NOMO-1 (cell line): ENCODE data around the gene F2R.

ENCODE experiments used
- DNase-seq, 2 experiments: peaks; one replicate each; lab custom pipeline; 2025; ENCODE audit not compliant: unreplicated experiment in 2 of 2; lab: John Stamatoyannopoulos, UW

F2R gene

DNA sequence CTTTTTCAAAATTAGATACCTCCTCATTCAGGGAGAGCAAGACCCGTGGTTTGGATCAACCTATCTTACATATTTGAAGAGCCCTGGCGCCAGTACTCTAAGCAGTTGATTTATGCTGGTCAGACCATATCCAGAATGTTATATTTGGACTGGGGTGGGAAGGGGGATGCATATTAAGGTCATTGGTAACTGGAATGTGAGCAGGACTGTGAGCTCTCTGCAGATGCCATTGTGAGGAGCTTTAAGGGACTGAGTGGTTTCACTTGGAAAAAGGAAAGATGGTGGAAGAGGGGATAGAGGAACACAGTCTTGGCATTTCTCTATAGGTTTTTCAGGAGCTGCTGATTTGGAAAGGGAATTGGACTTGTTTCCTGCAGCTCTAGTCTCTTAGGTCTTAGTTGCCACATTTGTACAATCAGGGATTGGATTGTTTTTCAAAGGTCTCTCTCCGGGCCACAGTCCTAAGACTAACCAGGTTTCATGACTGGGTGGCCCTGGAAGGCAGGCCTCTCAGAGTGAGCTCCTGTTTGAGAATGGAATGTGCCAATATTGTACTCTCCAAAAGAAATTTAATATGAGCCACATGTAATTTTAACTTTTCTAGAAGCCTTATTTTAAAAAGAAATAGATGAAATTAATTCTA, 25.8 kb upstream of the F2R start:
- DNase-seq = no peak

DNA sequence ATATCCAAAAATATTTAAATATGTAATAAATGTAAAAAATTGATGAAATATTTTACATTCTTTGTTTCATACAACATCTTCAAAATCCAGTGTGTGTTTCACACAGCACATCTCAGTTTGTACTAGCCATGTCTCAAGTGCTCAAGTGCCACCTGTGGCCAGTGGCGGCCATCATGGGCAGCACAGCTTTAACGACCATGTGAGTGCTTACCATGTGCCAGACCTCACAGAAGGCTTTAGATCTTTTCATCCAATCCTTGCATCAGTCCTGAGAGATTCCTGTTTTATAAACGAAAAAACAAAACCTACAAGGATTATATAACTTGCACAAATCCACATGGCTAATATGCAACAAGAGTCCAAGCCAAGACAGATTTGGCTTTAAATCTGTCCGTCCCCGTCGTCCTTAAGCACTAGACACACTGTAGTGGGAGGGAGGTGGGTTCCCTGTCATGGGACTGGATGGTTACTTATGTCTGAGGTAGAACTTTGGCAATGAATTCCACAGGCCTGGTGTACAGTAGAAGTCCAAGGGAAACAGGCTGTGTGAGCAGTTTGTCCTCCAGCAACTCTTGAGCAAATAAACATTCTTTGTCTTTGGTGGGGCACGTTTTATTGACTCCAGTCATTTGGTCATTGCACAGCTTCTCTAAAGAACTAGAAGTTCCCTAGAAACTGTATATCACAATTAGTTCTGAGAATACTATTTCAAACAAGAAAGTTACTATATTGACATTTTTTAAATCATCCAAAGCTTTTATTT, 25.0 kb upstream of the F2R start:
- no peak for DNase-seq

DNA sequence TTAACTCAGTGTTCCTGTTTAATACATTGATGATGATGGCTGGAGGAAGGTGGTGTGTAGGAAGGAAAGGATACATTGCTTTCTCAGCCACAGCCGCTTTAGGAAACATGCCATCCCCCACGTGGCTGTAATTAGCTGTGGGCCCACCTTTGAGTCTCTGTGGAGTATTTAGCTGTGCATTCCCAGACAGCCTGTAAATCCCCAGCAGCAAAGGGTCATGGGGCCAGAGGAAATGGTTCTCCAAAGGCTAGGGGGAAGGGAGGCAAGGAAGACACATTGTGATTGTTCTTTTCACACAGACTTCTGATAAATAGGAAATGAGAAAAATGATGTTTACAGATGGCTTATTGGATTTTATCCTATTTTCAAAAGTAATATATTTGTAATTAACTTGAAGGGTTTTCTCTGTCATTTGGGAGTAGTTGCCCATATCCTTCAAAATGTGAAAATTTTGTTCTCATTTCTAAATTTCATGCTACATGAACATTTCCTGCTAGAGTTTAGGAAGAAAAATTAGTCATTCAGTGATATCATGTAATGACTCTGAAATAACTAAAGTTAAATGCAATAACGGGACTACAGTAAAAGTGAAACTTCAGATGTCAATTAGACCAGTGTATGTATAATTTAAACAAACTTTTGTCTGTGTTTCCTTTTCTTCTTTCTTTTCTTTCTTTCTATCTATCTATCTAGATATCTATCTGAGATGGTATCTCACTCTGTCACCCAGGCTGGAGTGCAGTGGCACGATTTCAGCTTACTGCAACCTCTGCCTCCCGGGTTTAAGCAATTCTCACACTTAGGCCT, 24.3 kb upstream of the F2R start:
- DNase-seq = no peak

DNA sequence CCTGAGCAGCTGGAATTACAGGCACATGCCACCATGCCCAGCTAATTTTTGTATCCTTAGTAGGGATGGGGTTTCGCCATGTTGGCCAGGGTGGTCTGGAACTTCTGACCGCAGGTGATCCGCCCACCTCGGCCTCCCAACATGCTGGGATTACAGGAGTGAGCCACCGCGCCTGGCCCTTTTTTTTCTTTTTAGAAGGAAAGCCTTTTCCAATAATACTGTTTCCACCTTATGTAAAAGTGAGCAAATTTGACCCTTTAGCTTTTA, 23.7 kb upstream of the F2R start:
- no peak for DNase-seq

DNA sequence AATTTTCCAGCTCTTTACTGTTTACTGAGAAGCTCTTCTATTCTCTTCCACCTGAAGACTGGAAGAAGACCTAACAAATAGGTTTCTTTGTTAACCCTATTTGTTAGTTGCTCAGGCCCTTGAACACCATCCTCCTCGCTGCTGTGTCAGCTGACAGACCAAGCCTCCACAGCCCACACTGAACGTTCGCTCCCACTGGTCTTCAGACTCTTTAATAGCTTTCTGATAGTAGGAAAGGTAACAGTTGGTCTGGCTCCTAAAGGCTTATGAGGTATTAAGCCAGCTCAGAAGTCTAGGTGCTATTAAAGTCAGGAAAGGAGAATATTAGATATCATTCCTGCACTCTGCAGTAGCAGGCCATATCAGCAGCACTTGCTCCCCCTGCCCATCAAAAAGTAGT, 23.3 kb upstream of the F2R start:
- no peak for DNase-seq

DNA sequence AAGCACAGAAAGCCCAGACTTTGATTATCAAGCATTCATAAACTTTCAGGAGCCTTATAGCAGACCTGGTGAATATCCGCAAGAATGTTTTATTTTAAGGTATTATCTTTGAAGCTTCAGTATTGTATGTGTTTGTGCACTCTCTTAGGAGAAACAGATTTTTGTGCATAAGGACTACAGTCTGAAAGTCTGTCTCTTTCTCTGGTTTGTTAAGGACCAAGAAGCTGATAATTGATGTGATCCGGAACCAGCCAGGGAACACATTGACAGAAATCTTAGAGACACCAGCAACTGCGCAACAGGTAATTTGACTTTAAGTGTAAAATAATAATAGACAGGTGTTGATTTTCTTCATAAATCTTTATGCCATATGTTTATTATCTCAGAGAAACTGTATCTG, 22.8 kb upstream of the F2R start:
- DNase-seq = no peak

DNA sequence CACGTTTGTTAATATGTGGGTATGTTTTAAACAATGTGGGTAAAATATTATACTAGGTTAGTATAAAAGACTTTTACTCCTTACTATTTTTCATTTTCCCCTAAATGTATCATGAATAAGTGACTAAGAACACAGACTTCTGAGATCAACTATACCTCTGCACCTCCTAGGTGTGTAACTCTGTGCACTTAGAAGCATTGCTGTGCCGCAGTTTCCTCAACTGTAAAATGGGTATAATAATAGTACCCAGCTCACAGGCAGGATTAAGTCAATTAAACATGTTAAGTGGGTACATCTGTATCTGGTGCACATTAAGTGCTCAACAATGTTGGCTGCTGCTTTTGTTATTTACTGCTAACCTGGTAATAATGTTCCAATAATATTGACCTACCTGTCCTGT, 21.6 kb upstream of the F2R start:
- DNase-seq = no peak

DNA sequence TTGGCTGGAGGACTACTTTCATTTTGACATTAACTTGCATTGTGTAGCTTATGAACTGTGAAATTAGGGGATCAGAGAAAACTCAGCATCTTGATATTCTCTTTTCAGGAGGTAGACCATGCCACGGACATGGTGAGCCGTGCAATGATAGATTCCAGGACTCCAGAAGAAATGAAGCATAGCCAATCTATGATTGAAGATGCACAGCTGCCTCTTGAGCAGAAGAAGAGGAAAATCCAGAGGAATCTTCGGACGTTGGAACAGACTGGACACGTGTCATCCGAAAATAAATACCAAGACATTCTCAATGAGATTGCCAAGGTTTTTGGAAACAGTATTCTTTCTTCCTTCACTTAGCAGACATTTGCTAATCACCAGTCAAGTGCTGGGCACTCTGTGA, 20.6 kb upstream of the F2R start:
- no peak for DNase-seq

DNA sequence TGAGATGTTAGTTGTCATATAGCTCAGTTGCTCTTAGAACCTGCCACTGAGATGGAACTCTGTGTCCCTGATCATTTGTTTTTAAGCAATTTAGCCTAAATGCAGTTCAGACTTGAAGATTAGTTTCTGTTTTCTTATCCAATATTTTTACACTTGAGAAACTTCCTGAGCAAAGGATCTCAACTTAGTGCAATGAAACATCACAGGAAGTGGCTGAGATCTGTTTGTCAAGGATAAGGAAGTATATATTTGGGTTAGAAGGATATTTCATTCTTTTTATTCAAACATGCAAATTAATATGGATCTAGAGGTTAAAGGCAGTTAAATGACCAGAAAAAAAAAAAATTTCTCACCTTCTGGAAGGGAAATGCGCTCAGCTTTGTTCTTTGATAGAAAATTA, 19.7 kb upstream of the F2R start:
- no peak for DNase-seq

DNA sequence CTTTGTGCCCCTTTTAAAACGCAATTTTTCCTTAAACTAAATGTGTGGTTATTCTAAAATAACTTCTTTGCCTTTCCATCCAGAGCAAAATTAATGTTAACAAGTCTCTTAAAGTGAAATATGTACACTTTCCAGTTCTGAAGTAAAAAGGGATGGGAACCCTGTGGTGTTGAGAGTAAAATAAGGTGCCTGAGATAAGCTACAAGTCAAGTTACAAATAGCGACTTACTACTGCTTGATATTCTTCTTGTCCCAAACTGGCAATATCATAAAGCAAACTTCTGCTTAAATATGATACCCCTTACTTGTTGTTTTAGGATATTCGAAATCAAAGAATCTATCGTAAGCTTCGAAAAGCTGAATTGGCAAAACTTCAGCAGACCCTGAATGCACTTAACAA, 18.3 kb upstream of the F2R start:
- DNase-seq = no peak

DNA sequence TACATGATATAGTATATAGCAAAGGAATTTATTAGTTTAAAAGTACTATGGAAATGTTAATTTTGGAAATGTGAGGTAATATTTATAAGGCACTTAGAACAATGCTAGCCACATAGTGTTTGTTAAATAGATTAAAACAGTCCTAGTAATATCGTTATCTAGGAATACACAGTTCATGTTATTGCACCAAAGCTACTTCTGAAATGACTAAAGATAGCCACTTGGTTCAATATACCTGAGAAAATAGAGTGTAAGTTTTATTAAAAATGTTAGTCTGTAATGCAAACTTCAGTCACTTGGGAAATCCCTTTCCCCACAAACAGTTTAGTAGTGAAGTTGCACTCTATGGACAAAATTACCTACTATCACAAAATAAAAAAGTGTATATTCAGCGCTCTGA, 15.4 kb upstream of the F2R start:
- DNase-seq = no peak

DNA sequence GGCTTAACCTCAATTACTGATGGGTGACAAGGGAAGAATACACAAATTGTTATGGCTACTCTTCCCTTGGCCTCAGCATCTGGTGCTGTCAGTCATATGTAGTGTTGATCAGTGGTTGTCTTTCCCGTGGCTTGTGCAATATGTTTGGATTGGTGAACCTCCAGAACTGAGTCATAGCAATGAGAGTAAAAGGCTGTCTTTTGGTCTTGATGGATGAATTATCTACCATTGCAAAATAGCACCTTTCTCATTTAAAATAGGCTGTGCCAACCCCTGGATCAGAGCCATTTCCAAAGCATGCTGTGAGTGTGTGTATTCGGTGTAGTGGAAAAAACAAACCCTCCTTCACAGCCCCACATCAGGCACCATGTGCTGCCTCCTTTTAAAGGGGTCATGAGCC, 14.6 kb upstream of the F2R start:
- DNase-seq = no peak

DNA sequence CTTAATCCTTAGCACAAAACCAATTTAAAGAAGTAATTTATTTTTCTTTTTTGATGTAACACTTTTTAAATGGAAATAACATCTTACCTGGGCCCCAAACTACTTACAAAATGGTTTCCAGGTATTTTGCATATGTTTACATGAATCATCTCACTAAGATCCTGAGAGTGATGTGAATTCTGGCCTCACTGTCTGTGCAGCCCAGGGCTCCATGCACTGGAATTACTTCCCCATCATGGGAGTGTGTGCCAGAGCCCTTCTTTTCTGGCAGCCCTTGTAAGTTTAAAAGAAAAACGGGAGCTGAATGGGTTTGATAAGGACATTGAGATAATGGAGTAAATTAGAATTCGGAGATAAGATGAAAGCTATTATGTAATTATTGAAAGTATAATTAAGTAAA, 12.2 kb upstream of the F2R start:
- no peak for DNase-seq

DNA sequence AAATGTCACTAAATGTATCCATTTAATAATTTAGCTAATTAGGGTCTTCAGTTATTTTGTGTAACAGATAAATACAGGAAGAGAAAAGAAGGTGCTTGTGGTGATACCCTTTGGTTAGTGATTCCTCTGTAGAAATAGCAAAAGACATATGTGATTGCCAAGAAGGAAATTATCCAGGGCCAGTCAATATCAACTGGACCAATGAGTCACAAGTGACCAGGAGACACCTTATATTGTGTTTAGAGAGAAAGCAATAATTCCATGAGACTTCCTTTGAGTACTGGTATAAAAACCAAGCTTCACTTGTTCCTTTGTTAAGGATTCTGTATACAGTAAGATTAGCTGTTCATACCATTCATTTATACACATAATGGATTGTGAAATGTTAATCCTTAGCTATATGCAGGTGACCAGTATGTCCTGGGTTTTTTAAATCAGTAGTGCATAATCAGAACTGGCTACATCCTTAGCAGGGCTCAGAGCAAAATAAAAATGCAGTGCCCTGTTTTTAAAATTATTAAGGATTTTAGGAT, 11.7 kb upstream of the F2R start:
- DNase-seq = no peak

DNA sequence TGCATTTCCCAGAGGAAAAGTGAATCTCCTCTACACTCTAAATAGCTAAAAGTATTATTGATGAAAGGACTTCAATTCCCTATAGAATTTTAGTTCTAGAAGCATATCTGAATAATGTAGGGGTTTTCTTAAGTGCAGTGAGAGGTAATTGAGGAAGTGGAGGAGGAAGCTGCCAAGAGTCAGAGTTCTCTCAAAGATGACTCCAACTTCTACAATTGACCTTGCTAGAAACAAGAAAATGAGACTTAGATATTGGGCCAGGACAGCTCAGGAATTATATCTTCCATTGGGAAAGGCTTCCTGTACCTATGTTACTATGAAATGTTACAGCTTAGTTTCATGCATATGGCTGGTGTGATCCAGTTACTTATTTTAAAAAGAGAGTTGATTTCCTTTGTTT, 10.4 kb upstream of the F2R start:
- DNase-seq = peak in 1 of 2 experiments; percentile 49

DNA sequence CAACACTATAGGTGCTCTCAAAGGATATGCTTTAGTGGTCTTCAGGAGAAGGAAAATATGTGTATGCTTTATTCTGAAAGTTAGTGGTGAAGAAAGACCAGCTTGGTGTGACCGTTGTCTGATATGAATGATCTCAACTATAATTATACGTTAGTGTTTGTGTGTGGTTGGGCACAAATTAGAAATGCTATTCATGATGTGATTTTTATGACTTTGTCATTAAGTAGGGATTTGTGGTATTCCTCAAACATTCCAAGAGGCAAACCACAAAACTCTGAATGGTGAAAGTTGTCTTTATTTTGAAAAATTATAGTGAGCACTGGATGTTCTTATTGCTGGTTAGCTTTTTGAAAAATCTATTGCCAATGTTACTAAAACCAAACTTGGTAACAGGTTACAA, 6.2 kb upstream of the F2R start:
- no peak for DNase-seq

DNA sequence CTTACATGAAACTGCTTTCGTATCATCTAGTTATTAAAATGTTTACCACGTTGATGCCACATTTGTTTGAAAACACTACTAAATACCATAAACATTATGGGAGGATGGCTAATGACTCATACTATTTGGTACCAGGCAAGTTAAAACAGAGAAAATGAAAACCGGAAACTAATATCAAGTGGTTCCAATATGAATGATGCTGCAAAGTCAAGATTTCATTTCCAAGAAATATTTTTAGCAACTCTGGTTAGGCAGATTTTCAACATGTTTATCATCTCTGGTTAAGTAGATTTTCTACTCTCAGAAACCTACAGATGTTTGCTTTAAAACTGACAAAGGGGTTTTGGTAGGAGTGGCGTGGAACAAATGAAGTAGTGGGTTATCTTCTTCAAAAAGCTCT, 4.9 kb upstream of the F2R start:
- no peak for DNase-seq

DNA sequence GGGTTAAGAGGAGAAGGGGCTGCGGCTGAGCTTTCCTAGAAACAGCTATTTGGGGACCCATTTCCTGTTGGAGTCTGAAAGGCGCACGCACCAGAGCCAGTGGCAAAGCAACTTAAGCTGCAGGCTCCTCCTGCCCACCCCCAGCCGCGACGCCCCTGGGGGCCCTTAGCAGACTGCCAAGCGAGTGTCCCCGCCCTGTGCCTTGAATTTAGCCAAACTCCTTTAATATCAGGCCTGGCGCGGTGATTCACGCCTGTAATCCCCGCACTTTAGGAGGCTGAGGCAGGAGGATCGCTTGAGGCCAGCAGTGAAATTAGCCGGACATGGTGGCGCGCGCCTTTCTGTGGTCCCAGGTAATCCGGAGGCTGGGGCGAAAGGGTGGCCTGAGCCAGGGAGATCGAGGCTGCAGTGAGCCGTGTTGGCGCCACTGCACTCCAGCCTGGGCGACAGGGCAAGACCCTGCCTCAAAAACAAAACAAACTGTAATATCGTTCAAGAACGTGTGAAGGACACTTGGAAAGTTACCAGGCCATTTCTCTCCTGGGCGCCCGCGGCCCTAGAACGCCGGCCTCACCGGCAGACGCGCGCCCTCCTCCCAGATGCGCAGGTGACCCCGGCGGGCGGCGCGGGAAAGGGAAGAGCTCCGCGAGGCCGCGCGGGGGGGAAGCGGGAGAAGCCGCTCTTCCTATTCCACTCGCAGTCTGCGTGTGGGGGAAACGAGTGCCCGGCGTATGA, 1.0 kb upstream of the F2R start:
- no peak for DNase-seq

DNA sequence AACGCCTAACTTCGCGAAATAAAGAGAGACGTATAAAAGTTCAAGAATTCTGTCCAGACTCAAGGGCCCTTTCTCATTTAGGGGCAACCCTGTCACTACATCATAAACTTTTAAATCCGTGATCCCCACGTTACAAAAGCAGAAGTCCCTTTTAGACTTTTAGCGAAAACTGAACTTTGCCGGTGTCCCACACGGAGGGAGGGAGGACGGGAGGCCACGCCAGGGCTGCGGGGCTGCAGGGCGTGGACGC, 515 bp upstream of the F2R start:
- DNase-seq = peak; percentile 24 to 30

DNA sequence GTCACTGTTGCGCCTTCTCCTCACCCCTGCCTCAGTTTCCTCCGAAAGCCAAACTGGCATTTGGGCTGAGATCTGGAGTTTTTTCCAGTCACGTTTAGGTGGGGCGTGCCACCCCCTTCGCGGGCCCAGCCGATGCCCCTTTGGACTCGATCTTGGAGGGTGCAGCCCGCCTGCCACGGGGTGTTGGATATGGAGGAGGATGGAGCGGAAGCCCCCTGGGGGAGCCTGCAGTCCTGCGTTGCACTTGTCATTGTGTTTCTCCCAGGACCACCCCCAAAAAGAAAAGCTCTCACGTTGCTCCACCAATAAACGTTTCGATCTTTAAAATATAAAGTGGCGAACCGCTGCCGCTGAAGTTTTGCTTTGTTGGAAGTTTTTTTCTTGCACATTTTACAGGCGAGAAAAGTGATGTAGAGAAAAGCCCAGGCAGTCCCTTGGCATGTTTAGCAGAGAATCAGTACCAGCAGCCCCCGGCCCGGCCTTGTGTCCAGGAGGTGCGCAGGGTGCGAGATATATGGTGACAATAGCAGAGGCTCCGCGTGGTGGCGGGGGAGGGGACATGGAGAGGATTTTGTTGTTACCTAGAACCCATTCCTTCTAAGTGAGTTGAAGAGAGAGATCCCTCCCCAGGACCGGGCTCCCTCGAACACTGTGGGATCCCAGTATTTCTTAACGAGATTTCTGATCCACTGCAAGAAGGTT, 681 bp downstream of the F2R start:
- no peak for DNase-seq
